DMS79 treated with DMSO at 0.1 percent for 48 hours (cell line): ENCODE data around the gene GLUL.
A peak's percentile ranks its signal among the peaks of the same experiment; 100 is the strongest.
"Not testable (repeated sequence)": the region's sequence is repeated elsewhere in the genome, so short reads cannot be mapped to it uniquely, and the experiment has no call there.

Experiments used
- DNase-seq: peaks from one replicate; lab custom pipeline; 2025; lab: John Stamatoyannopoulos, UW

Gene GLUL

GRCh38 chr1:182368358-182368757, 23.2 kb downstream of the GLUL start:
- no peak for DNase-seq

DNA sequence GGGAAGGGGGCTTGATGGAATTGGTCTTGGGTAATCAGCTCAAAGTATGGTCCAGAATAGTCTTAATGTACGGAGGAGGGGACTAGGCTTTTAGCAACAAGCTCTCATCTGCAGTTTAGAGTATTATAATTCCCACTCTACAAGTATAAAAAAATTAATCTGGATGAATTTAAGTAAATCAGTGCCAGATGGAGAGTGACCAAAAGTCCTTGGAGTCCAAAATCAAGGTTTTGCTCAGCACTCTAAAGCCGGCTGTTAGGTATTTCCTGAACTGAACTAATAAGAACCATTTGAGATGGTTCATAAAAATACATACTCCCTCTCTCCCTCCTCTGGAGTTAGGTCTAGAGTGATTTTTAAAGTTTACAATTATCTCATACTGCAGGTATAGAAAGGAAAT, 23.7 kb downstream of the GLUL start:
- DNase-seq = no peak

GRCh38 chr1:182366596-182366995, 25.0 kb downstream of the GLUL start:
- DNase-seq = no peak

GRCh38 chr1:182359645-182360044, 31.9 kb downstream of the GLUL start:
- no peak for DNase-seq

- DNase-seq = peak; percentile 45
These were observed 33.7 kb downstream of the GLUL start for GRCh38 chr1:182357913-182358312.

- no peak for DNase-seq
These were observed 34.4 kb downstream of the GLUL start for GRCh38 chr1:182357171-182357570.

DNA sequence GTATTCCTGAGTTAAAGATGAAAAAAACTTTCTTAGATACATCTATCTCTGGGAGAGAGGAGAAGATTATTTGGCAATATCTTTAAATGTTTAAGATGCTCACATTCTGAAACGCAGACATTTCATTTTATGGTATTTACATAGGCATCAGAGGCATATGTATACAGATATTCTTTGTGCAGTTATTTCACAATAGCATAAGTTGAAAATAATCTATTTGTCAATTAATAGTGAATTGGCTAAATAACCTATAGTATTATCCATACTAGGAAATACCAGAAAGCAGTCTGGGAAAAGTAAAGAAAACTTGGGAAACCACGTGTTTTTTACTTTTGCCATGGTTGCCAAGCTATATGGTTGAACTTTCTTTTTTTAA, 35.9 kb downstream of the GLUL start:
- no peak for DNase-seq

DNA sequence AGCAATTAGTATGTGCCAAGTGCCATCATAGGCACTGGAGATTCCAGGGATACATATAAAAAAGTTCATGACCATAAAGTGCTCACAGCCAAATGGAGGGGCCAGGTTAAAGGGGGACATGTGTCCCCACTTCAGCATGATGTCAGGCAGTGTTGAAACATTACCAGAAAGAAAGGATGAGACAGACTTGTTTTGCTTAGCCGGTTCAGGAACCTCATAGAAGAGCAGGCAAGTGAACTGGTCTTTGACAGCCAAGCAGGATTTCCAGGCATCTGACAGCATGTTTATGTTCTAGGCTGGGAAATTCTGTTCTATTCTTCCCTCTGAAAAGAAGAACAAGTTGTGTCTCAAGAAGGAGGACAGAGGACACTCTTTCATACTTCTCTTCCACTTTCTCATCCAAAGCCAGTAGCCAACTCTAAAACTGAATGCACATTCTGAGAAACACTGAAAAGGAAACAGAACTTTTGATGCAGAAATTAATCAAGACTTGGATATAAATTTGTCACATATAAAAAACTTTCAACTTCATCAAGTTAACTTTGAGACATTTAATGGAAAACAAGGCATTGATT, 39.7 kb downstream of the GLUL start:
- DNase-seq = no peak

GRCh38 chr1:182350839-182351238, 40.8 kb downstream of the GLUL start:
- DNase-seq = no peak

GRCh38 chr1:182348961-182349747, 42.4 kb downstream of the GLUL start:
- DNase-seq = no peak

DNA sequence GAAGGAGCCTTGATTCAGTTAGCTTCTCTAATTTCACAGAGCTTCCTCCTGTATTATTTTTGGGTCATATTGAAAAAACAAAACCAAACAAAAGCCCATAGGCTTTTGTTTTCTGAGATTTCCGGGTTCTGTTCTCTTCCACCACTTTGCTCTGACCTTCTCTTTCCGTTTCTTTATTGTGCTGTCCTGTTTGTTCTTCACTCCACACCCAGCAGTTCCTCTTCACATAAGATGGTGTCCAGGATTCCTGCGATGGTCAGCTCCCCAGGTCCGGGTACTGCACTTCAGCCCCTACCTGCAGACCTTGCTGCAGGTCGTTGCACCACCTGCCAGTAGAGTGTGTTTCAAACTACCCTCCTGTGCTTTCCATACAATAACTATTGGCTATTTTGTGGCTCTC, 44.6 kb downstream of the GLUL start:
- no peak for DNase-seq

- no peak for DNase-seq
These were observed 51.1 kb downstream of the GLUL start for GRCh38 chr1:182340233-182341058.

DNA sequence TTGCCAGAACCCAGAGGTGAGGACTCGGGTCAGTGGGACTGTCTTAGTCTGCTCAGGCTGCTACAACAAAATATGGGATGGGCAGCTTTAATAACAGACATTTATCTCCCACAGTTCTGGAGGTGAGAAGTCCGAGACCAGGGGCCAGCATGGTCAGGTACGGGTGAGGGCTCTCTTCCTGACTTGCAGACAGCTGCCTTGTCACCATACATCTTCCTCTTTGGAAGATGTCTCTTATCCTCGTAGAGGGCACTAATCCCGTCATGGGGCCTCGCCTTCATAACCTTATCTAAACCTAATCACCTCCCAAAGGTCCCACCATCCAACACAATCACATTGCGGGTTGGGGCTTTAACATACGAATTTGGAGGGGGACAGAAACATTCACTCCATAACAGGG, 51.9 kb downstream of the GLUL start:
- no peak for DNase-seq

DNA sequence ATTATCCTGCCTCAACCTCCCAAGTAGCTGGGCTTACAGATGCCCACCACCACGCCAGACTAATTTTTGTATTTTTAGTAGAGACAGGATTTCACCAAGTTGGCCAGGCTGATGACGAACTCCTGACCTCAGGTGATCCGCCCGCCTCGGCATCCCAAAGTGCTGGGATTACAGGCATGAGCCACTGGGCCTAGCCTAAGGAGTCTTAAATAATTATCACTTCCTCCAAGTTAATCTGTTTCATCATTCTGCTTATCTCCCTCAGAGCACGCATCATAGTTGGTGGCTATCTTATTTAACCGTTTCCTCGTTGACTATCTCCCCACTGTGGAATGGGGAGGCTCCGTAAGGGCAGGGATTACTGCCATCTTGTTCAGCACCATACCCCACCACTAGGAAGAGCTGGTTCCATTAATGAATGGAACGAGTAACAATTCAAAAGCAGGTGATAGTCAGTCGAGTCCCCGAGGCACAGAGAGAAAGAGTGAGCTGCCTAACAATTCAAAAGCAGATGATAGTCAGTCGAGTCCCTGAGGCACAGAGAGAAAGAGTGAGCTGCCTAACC, 52.7 kb downstream of the GLUL start:
- no peak for DNase-seq

- no peak for DNase-seq
These were observed 53.6 kb downstream of the GLUL start for GRCh38 chr1:182337736-182338571.

DNA sequence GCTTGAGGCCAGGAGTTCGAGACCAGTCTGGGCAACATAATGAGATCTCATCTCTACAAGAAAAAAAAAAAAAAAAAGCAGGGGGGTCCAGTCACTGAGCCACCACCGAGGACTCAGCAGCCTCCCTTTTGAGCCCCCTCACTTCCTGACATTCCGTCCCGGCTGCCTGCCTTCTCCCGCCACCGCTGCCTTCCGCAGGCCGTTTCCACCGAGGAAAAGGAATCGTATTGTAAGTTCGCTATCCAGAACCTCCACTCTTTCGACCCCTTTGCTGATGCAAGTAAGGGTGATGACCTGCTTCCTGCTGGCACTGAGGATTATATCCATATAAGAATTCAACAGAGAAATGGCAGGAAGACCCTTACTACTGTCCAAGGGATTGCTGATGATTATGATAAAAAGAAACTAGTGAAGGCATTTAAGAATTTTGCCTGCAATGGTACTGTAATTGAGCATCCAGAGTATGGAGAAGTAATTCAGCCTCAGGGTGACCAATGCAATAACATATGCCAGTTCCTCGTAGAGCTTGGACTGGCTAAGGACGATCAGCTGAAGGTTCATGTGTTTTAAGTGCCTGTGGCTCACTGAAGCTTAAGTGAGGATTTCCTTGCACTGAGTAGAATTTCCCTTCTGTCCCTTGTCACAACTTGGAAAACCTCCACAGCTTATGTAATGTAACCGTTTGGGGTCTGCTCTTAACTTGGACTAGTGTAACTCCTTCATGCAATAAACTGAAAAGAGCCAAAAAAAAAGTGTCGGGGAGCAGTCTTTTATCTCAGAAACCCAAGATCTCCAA, 55.6 kb downstream of the GLUL start:
- no peak for DNase-seq

DNA sequence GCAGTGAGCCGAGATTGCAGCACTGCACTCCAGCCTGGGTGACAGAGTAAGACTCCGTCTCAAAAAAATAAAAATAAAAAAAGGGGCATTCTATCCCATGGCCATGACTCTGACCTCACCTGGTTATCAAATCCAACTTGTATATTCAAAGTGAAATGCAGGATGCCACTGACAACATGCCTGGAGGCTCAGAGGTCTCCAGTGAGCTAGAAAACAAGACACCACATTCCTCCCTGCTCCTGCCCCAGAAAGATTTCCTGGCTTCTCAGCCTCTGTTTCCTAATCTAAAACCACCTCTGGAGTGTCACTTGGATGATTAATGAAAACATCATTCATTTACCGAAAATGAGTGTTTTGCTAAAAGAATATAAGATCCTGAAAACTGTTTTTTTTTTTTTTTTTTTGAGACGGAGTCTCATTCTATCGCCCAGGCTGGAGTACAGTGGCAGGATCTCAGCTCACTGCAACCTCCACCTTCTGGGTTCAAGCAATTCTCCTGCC, 58.5 kb downstream of the GLUL start:
- not testable (repeated sequence) for DNase-seq

DNA sequence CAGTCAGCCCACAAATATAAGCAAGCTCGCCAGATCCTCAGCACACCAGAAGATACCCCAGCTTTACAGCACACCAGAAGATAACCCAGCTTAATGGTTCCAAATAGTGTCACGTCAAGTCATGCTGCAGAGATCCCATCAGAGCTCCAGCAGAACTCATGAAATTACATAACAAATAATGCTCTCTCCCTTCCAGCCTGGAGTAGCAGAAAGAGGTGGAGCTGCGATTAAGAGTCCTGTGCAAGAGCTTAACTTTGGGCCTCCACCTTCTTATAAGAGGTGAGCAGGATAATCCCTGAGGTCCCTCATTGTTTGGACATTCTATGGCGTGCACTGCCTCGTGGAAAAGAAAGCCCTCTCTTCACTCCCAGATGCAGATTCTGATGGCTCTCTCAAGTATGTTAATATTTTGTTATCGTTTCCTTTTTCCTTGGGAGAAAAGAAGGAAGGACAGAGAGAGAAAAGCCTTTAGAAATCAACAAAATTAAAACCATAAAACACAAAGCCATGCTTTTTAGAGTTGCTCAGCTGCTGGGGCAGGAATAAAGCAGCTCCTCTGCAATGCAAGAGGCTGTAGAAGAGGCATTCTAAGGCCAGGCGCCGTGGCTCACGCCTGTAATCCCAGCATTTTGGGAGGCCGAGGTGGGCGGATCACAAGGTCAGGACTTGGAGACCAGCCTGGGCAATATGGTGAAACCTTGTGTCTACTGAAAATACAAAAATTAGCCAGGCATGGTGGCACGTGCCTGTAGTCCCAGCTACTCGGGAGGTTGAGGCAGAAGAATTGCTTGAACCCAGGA, 59.1 kb downstream of the GLUL start:
- DNase-seq = no peak
